Adrenal gland (tissue), 12 donors: ENCODE results near the gene HTRA3. TPM values are rescaled to one million over a fixed set of nuclear protein-coding genes. Genes with fewer than 3 reads are reported as not detected.

Experiments
- DNase-seq, 7 donors: peaks; one replicate each; pipeline ENCODE4 v3.0.0-alpha.2; 2019 to 2020
- H3K27ac ChIP-seq, 5 donors: fragments of 200-600 bp; sonication (generic) in 4 of 5; 1 replicate in 3 of 5; 2 replicates in 2 of 5; pipeline versions ENCODE4 v1.5.1 to v1.8.0; 2016 to 2020; ENCODE audit warnings: mild to moderate bottlenecking in 1 of 5
- H3K27me3 ChIP-seq: fragments of 200-600 bp; 2 replicates; pipeline ENCODE4 v1.8.0; 2021
- H3K36me3 ChIP-seq, 2 donors: fragments of 200-600 bp; replicated peaks in 1 of 2; 1 replicate in 1 of 2; 2 replicates in 1 of 2; pipeline versions ENCODE4 v1.5.1 to v1.8.0; 2018 to 2022
- H3K4me1 ChIP-seq, 2 donors: fragments of 200-600 bp; replicated peaks in 1 of 2; 1 replicate in 1 of 2; 2 replicates in 1 of 2; pipeline versions ENCODE4 v1.5.1 to v1.8.0; 2018 to 2021
- H3K4me3 ChIP-seq, 4 donors: fragments of 200-600 bp; sonication (generic) in 3 of 4; one replicate each; pipeline ENCODE4 v1.5.1; 2016 to 2018
- H3K9me3 ChIP-seq, 3 donors: fragments of 200-600 bp; sonication (generic) in 1 of 3; replicated peaks in 1 of 3; 1 replicate in 2 of 3; 2 replicates in 1 of 3; pipeline versions ENCODE4 v1.5.1 to v1.8.0; 2016 to 2021
- CTCF ChIP-seq, 6 experiments: fragments of 450-650 bp in 4 of 6; fragments of 200-600 bp in 2 of 6; sonication (generic) in 1 of 6; IDR thresholded peaks; 1 replicate in 5 of 6; 2 replicates in 1 of 6; pipeline versions ENCODE4 v1.5.1 to v1.8.0; 2016 to 2021; ENCODE audit warnings: antibody characterized with exemption in 6 of 6, mild to moderate bottlenecking in 2 of 6, moderate library complexity in 1 of 6
- POLR2A ChIP-seq, 2 donors: fragments of 450-650 bp; IDR thresholded peaks; one replicate each; pipeline ENCODE4 v1.6.1; 2017; ENCODE audit warnings: antibody characterized with exemption in 2 of 2, mild to moderate bottlenecking in 2 of 2, moderate library complexity in 1 of 2
- WGBS, 4 donors: extraction: QIAGEN DNeasy Blood & Tissue Kit in 2 of 4; methylation state at CpG; one replicate each; pipeline versions ENCODE4 v1.1.5 to v1.1.7; 2013 to 2017; 5-methylcytosine and 5-hydroxymethylcytosine counted together
- intact Hi-C, 2 donors: fragments of 100-400 bp; cut with DNase I; formaldehyde crosslinking; loops; one replicate each; pipeline versions ENCODE4 v1.14.1 to v1.15.0; 2022 to 2023
- polyA plus RNA-seq, 3 donors: library from polyadenylated mRNA; stranded (reverse); fragments of 200-250 nt in 2 of 3; fragments of 350-450 nt in 1 of 3; fragmentation: Illumina TruSeq in 1 of 3; extraction: RNeasy Lipid Tissue Mini Kit (QIAGEN cat#74804) in 1 of 3; gene quantifications; one replicate each; pipeline ENCODE4 v1.2.3, GENCODE V29; 2013 to 2014
- total RNA-seq, 9 donors: library from RNA; depleted of rRNA in 4 of 9; stranded (reverse); fragments of >200 nt in 4 of 9; fragments of 120-200 nt in 1 of 9; fragmentation: NEBNext Ultra II Directional in 1 of 9; extraction: Animal tissue kit (Norgen Biotek cat#: 25700) in 1 of 9; gene quantifications; one replicate each; pipeline versions ENCODE4 v1.1.0 to v1.2.4, GENCODE V29; 2013 to 2023
- donor health status: healthy with polysubstance abuse.
- donor health status: Bipolar disorder and iron deficiency.
- donor health status: DM: yes; HTN: yes; CAD: no.
- donor health status: DM: no; HTN: no; CAD: no.
- donor health status: DM: no; HTN: no; CAD: no.
- donor health status: DM: yes; HTN: yes; CAD: no.

HTRA3 gene
- total and polyA plus RNA-seq, 12 donors: 1.6 to 14.0 (median 4.2) TPM

- H3K27me3 ChIP-seq: peaks cover 5% of the 10 kb centered on the region
Observed at GRCh38 chr4:8343262-8343966, 73.9 kb downstream of the HTRA3 start.

GRCh38 chr4:8343967-8344331, 74.4 kb downstream of the HTRA3 start:
- intact Hi-C loops: no loop called here
- TF ChIP-seq CTCF (IDR thresholded peaks at IDR 0.05) (no peak), POLR2A (IDR thresholded peaks at IDR 0.05) (no peak)
- peak in 1 of 7 donors; percentile 7 for DNase-seq
- H3K27me3 ChIP-seq: peaks cover 5% of the 10 kb centered on the region
- 83 to 89% (median 87%) methylated on average over 8 to 11 of the region's 11 CpGs for WGBS, 4 donors
- no peak overlapping the region for H3K27ac ChIP-seq
- no peaks in the 10 kb centered on the region for H3K9me3 ChIP-seq
- no peaks in the 10 kb centered on the region for H3K36me3 ChIP-seq
- H3K4me1 ChIP-seq: no peaks in the 10 kb centered on the region
- no peak overlapping the region for H3K4me3 ChIP-seq

More at GRCh38 chr4:8343262-8343966, 73.9 kb downstream of the HTRA3 start:
- DNase-seq: peak in 1 of 7 donors; percentile 9
- WGBS, 4 donors: 81 to 86% (median 86%) methylated on average over 5 to 28 of the region's 28 CpGs
- H3K4me3 ChIP-seq: no peak overlapping the region
- intact Hi-C loops: no loop called here
- no peaks in the 10 kb centered on the region for H3K9me3 ChIP-seq
- TF ChIP-seq CTCF (IDR thresholded peaks at IDR 0.05): no peak
- no peak for TF ChIP-seq POLR2A (IDR thresholded peaks at IDR 0.05)
- H3K36me3 ChIP-seq: no peaks in the 10 kb centered on the region
- no peak overlapping the region for H3K27ac ChIP-seq
- H3K4me1 ChIP-seq: no peaks in the 10 kb centered on the region

GRCh38 chr4:8344377-8344776, 74.8 kb downstream of the HTRA3 start:
- DNase-seq: no peak
- peaks cover 5% of the 10 kb centered on the region for H3K27me3 ChIP-seq
- H3K4me3 ChIP-seq: no peak overlapping the region
- H3K27ac ChIP-seq: no peak overlapping the region
- no peaks in the 10 kb centered on the region for H3K36me3 ChIP-seq
- 74 to 88% (median 79%) methylated on average over 14 of the region's 14 CpGs for WGBS, 4 donors
- no peaks in the 10 kb centered on the region for H3K9me3 ChIP-seq
- H3K4me1 ChIP-seq: no peaks in the 10 kb centered on the region
- intact Hi-C loops: no loop called here
- TF ChIP-seq POLR2A (IDR thresholded peaks at IDR 0.05) (no peak), CTCF (IDR thresholded peaks at IDR 0.05) (no peak)

GRCh38 chr4:8345053-8345945, 75.7 kb downstream of the HTRA3 start:
- Histone ChIP-seq H3K9me3 (no peaks in the 10 kb centered on the region), H3K36me3 (no peaks in the 10 kb centered on the region), H3K4me1 (no peaks in the 10 kb centered on the region), H3K27ac (no peak overlapping the region), H3K4me3 (no peak overlapping the region), H3K27me3 (peaks cover 5% of the 10 kb centered on the region)
- no peak for TF ChIP-seq CTCF (IDR thresholded peaks at IDR 0.05)
- TF ChIP-seq POLR2A (IDR thresholded peaks at IDR 0.05): no peak
- DNase-seq: peak in 1 of 7 donors; percentile 4
- intact Hi-C loops: no loop called here
- WGBS, 4 donors: 87 to 94% (median 91%) methylated on average over 22 to 34 of the region's 34 CpGs
